T-helper 2 cell (primary cell): ENCODE results near the gene CHID1.

Experiments
- DNase-seq, 5 experiments: peaks; one replicate each; pipeline versions ENCODE4 v3.0.0 to v3.0.0-alpha.2; 2012 to 2022

Gene CHID1

DNA sequence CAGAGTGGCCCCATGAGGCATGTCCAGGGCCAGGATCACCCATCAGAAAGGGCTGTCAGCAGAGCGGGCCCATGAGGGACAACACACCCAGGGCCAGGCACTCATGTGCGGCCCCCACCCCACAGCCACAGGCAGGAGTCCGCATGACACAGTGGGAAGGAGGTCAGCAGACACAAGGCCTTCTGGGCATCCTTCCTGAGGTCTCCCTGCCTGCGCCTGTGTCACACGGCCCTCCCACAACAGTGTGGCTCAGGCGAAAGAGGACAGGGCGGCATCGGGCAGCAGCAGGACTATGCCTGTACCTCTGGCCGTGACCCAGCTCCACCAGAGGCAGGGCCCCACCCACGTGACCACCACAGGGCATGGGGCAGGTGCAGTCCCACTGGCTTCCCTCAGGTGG lies 27.1 kb downstream of the CHID1 start:
- DNase-seq = no peak

DNA sequence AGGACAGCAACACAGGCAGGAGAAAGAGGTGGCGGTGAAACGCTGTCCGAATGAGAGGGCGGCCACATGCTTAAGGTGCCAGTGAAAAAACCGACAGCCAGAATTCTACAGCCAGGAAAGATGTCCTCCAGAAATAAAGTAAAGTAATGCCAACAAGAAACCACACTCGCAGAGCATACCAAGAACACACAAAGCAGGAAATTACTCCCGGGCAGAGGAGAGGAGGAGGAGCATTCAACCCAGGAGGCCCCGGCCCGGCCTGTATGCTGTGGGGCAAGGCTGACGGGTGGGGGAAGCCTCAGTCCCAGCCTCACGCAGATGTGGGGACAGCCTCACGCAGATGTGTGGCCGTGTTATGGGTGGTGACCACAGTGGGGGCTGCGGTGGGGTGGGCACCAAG lies 28.0 kb downstream of the CHID1 start:
- DNase-seq = no peak

DNA sequence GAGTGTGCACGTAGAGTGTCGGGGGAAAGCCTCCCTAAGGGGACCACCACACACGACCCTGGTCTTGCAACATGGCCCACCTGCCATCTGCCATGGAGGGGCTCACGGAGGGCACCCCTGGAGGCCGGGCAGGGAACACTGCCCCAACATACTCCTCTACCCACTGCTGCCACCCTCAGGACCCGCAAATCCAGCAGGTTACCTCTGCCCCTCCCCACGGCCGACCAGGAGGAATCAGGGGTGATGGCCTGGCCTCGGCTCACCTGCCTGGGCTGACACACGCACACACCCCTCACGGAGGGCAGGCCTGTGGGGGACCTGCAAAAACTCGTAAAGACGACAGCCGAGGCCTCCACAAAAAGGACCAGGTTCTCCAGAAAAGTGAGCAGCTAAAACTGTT lies 30.2 kb downstream of the CHID1 start:
- DNase-seq = no peak

DNA sequence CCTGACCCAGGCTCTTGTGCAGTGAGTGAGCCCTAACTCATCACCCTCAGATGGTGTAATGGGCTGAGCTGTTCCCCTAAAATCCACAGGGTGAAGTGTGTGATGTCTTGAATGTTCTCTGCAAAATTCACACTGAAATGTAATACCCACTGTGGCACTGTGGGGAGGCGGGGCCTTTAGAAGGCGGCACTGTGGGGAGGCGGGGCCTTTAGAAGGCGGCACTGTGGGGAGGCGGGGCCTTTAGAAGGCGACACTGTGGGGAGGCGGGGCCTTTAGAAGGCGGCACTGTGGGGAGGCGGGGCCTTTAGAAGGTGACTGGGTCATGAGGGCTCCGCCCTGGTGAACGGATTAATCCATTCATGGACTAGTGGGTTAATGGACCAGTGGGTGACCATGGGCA lies 33.0 kb downstream of the CHID1 start:
- peak in 1 of 5 experiments; percentile 22 for DNase-seq

DNA sequence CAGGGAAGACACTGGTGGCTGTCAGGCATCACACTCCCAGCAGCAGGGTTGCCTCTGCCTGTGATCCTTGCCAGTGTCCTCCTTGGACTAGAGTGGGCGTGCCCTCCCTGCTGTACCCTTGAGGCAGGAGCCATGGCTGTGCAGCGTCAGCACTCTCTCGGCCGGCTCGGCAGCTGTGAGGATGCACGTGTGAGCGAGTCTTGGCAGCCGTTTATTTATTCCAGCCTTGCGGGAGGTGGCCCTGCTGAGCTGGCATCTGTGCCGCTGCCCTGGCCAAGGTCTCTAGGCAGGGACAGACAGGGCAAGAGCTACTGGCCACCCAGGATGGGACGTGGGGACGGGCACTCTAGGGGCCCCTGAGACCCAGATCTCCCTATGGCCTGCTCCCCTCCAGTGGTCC lies 34.1 kb downstream of the CHID1 start:
- DNase-seq = no peak

DNA sequence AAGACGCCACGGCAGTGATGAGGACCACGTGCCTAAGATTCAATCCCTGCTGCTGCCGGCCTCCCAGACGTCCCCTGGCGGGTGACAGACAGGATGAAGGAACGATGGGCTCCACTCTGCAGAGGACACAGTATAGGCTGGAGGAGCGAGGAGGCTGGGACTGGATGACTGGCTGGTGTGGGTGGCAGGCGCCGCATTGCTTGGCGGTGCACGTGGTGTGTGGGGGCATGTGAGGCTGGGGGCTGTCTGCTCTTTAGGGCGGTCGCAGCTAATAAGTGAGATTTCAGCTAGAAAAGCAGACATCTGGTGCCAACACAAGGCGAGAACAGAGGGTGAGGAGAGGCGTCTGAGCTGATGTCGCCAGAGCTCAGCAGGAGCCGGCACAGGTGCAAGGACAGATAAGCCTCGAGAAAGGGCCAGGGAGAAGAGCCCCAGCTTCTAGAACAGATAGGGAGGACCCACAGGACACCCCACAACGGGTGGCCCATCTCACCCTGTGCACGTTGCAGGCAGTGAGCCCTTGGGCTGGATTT lies 34.8 kb downstream of the CHID1 start:
- no peak for DNase-seq

DNA sequence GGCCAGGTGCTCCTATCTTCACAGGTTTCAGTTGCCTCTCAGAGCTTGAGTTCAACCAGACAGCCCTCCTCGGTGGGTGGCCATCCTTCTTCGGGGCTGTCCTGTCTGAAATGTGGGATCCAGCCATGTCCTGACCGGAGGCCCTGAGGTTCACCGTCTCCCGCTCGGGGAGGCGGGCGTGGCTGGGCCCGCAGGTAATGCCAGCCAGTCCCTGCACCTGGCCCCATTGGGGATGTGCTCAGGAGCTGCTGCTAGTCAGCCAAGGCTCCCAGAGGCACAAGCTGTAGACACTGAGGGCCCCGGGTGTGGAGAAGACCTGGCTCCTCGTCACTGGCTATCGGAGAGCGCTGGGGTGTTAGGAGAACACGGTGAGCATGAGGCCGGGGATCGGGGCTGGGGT lies 35.4 kb downstream of the CHID1 start:
- no peak for DNase-seq

DNA sequence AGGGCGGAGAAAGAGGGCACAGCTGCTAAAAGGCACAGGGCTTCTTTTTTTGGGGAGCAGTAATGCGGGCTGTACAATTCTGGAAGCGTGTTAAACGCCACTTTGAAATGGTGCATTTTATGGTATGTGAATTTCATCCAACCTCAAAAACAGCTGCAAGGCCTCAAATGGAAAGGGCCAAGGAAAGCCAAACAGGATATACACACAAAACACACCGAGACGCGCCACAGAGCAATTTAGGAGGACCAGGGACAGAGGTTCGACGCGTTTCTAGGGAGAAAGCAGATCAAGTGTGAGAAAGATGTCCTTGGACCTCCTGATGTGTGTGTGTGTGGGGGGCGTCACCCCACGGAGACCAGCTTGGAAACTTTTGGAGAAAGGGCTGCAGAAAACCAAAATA lies 36.9 kb downstream of the CHID1 start:
- DNase-seq = no peak

DNA sequence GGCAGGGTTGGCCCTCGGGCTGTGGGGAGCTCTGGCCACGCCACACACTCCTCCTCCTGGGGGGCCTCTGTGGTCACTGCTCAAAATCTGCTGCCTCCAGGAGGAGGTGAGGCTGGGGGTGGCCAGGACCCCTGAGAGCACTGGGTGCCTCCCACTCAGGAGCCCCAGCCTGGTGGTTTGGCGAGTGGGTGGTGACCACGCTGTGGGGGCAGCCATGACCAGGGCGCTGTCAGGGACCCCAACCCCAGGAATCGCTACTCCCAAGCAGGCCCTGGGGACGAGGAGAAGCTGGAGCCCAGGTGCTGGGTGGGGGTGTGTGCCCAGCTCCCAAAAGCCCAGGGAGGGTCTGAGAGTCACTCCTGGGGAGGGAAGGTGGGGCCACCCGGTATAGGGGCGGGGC lies 37.8 kb downstream of the CHID1 start:
- no peak for DNase-seq

DNA sequence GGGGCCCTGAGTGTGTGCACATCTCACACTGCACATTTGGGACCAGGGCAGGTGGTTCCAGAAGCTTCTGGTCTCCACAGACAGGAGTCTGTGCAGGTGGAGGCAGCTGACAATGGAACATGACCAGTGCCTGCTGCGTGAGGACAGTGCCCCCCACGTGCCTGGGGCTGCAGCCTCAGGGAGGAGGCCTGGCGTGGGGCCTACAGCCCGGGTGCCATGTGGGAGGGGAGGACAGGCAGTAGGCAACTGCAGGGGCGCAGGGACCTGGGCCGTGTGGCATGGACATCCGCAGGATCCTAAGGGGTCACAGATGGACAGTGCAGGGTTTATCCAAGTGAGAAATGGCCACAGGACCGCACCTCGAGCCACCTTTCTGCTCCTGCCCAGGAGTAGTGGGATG lies 39.1 kb downstream of the CHID1 start:
- no peak for DNase-seq

DNA sequence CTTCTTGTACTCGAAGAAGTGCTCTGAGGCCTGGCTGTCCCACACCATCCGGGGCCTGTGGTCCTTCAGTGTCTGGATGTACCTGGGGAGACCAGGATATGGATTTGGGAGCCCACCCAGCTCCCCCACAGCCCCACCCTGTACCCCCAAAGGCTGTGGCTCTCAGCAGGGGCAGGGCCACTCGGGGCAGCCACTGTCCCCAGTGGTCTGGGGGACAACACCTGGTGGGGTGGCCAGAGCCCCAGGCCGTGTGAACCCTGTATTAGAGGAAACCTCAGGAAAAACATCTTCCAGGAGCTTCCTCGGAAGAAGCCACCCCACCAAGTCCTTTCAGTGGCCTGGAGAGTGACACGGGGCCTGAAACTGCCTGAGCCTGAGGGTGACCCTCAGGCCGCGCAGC lies 40.2 kb downstream of the CHID1 start:
- DNase-seq = no peak

DNA sequence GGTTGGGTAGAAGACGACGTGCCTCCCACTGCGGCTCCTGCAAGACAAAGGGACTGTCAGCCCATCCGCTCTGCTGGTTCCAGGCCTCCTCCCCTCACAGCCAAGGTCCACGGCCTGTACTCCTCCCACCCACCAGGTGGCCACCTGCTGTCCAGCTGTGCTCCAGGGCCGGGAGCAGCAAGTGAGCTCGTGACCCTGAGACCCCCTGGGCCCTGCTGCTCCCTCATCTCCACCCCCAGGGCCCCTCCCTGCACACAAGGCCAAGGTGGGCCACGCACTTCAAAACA lies 40.5 kb downstream of the CHID1 start:
- no peak for DNase-seq

DNA sequence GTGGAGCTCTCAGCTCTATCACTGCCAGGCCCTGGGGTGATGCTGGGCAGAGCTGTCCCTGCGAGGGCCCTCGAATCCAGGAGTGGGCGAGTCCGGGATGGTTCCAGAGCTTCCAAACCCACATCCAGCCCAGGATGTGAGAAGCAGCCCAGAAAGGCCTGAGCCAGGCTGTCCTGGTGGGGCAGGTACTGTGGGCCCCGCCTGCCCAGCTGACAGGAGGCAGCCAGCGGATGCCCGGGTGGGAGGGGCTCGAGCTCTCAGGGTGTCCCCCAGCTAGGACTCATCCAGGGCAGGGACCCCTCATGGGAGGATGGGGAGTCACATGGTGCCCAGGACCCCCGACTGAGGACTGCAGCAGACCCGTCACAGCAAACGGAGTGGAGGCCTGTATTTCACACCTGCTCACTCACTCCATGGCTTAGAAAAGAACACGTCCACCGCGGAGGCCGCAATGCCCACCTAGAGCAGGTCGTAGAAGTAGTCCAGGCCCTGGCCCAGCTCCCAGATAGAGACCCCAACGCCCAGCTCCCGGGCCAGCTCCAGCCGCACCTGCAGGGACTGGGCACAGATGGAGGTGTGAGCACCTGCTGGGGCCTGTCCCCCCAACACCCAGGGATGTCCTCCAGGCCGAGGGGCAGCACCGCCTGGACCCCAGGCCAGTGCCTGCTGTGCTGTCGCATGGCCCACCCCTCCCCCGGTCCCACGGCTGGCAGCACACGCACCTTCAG lies 41.0 kb downstream of the CHID1 start:
- DNase-seq = no peak

DNA sequence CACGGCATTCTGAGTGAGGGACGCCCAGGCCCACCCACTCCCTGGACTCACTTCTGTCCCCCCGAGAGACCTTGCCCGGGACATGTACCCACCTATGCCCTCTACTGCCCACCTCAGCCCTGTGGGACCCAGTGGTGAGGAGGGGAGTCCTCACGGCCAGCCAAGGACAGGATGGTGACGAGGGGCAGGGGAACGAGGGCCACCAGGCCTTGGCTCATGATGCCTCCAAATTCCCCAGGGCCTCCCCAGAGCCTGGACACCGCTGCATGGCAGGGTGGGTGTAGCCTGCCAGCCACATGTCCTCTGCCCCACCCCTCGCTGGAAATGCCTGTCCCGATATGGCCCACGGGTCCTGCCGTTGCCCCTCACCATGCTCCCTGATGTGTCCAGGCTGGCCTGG lies 41.8 kb downstream of the CHID1 start:
- DNase-seq = no peak

DNA sequence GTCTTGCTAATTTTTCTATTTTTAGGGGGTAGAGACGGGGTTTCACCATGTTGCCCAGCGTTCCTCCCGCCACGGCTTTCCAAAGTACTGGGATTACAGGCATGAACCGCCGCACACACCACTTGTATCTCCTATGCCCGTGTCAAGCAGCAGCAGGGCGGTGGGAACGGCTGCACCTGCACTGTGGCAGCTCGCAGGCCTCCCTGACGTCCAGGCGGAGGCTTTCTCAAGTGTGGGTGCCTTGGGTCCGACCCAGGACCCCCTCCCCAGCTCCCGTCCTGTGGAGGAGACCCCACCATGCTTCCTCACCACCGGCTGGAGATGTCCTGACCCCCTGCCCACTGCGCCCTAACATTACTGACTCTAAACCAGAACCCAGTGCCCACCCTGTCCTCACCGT lies 42.2 kb downstream of the CHID1 start:
- DNase-seq = no peak

DNA sequence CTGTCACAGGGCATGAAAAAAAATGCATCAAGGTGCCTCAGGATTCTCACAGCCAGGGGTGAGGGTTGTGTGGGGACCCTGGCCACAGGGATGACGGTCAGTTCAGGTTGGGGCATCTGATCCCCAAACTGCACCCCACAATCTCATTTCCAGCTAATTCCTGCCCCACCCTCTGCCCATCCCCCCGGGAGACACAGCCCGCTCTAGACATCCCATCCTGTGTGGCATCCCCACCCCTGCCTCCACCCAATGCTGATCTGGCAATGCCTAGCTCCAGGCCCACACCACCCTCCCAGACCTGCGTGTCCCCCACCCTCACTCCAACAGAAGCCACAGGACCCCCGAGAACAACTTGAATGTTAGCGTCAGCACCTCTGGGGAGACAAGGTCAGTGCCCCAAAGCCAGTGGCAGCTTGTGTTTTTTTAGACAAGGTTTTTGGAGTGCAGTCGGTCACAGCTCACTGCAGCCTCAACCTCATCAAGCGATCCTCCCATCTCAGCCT lies 42.7 kb downstream of the CHID1 start:
- no peak for DNase-seq

DNA sequence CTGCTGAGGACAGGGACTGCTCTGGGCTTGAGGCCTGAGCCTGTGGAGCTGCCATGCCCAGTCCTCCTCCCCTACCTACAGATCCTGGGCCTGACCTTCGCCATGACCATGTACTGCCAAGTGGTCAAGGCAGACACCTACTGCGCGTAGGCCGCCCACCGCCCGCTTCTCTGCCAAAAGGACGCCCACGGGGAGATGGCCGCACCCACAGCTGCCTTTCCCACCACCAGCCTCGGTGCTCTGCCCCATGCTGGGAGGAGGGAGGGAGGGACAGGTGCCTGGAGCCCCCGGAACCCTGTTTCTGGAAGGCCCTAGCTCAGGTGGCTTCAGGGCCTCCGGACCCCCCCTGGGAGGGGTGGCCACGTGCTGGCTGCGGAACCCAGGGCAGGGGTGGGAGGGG lies 44.1 kb downstream of the CHID1 start:
- no peak for DNase-seq

DNA sequence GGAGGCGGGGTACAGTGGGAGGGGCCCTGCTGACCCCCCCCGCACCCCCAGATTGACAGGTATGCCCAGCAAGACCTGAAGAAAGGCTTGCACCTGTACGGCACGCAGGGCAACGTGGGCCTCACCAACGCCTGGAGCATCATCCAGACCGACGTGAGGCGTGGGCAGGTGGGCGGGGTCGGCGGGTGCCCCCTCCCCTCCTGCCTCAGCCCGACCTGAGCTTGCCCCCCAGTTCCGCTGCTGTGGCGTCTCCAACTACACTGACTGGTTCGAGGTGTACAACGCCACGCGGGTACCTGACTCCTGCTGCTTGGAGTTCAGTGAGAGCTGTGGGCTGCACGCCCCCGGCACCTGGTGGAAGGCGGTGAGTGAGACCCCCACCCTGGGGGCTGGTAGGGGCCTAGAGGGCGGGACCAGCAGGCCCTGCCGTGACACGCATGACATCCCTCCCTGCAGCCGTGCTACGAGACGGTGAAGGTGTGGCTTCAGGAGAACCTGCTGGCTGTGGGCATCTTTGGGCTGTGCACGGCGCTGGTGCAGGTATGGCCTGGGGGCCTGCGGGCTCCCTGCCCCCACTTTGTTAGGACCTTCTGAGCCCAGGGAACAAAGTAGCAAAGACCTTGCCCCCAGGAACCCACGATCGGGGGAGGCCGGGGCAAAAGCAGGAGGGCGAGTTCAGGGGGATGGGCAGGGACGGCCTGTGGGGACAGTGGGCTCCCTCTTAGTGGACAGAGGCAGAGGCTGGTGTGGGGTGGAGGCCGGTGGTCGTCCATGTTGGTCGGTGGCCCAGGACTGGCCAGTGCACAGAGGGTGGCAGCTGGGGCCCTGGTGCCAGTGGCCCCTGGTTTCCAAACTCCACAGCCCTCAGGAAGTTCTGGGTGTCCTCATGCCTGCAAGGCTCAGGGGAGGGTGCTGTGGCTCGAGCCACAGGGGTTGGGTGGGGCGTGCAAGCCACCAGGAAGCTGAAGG lies 44.9 kb downstream of the CHID1 start:
- no peak for DNase-seq

DNA sequence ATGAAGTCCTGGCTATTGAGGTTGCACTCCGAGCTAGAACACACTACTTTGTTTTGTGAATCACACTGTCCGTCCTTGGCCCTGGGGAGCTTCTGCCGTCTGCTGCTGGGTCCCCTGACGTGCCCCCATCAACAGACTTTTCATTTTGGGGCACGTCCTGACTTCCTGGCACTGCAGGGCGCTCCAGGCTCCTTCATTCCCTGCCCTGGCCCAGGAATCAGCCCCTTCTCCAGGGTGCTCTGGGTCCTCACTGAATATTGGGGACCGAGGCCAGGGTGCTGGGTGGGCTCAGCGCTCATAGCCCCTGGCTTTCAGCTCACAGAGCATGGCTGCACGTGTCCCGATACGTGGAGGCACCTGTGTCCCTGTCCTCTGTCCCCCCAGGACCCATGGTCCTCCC lies 45.7 kb downstream of the CHID1 start:
- no peak for DNase-seq

DNA sequence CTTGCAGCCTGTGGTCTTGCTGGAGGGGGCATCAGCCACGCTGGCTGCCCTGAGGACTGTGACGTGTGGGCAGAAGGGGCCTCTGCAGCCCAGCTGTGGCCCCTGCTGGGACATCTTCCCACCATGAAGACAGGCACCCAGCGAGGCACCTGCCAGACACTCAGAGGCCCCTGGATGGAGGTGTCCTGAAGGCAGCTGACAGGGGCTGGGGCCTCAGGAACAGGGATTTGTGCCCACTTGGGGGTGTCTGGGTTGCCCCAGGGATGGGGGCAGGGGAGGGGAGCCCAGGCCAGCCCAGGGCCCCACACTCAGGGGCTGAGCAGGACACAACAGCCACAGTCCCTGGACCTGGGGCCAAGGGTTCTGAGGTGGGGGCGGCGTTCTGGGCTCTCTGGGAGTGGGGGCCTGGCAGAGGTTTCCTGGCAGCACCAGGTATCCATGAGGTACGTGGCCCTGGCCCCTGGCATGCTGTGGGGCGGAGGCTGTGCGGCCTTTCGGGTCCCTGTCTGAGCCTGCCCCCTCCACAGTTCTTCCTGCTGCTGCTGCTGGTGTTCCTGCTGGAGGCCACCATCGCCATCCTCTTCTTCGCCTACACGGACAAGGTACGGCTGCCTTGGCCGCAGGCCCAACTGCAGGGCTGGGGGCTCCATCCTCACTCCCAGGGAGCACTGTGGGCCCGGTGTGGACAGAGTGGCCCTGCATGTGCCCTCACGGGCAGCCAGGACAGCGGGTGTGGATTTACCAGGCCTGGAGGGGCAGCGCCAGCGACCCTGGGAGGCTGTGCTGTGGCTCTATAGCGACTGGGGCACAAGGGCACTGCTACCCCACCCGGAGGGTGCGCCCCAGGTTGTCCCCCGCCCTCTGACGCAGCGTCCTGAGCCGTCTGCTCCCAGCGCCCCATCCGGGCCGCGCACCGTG lies 46.4 kb downstream of the CHID1 start:
- no peak for DNase-seq

DNA sequence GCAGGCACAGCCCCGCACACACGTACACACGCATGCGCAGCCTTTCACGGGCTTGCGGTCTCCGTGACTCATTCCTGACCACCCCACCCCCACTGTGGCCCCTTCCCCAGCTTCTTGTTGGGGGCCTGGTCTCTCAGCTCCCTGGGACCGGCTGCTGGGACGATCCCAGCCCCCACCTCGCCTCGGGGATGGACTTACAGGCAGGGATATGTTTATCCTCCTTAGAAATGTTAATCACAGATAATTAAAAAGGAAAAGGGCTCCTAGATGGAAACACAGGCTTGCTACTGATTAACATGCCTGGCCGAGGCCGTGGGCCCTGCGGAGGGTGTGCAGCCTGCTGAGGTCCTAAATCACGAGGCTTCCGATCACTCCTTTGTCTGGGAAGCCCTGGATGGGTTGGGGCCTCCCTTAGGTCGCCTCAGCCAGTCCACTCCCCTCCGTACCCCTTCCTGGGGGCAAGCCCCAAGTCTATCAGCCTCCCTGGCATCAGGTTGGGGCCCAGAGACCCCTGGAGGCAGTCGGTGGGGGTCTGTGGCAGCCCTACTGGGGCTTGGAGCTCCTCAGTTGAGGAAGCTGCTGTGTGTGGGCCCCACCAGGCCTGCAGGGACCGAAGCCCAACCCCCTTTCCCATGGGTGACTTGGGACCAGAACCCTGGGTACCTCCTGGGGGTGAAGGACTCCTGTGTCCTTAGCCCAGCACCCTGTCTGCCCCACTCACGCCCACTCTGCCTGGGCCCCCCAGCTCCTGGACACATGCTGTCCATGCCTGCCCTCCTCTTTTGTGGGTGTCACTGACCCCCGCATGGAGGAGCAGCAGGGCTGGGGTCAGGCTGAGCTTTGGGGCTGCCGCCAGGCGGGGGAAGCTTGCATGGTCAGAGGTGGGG lies 47.3 kb downstream of the CHID1 start:
- DNase-seq = no peak

DNA sequence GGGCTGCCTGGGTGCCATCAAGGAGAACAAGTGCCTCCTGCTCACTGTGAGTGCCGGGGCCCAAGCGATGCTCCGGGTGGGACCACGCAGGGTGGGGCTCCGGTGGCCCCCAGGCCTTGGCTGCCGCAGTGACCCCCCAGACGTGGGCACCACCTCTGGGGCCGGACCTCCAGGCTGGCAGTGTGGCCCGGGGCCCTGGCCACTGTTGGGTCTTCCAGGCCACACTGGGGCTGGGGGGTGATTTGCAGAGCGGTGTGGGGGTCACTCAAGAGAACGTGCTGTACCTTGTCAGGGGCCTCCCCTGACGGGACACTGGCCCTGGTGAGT lies 48.0 kb downstream of the CHID1 start:
- DNase-seq = no peak
